ENCODE results near the gene ZNF578.

DNA sequence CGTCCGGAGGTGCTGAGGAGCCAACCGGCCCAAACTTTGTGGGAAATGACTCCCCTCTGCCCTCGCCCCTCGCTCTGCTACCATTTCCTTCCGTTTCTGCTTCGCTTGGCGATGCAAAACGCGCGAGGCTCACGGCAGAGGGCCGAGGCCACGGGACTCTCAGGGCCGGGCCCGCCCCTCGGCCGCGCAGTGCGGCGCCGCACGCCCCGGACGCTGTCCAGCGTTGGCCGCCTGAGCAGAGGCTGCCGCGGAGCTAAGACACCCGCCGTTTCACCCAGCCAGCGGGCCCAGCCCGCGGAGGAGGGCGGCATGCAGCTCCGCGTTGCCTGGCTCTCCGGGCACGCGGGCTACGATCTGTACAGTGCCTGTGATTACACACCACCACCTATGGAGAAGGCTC, 2.1 kb upstream of the ZNF578 start:
- TF ChIP-seq EZH2 (IDR thresholded peaks at IDR 0.05; ENCODE audit: borderline replicate concordance, insufficient read depth, low read depth, low read length, poor library complexity, severe bottlenecking): no peak
- TF ChIP-seq, protein P1, sequence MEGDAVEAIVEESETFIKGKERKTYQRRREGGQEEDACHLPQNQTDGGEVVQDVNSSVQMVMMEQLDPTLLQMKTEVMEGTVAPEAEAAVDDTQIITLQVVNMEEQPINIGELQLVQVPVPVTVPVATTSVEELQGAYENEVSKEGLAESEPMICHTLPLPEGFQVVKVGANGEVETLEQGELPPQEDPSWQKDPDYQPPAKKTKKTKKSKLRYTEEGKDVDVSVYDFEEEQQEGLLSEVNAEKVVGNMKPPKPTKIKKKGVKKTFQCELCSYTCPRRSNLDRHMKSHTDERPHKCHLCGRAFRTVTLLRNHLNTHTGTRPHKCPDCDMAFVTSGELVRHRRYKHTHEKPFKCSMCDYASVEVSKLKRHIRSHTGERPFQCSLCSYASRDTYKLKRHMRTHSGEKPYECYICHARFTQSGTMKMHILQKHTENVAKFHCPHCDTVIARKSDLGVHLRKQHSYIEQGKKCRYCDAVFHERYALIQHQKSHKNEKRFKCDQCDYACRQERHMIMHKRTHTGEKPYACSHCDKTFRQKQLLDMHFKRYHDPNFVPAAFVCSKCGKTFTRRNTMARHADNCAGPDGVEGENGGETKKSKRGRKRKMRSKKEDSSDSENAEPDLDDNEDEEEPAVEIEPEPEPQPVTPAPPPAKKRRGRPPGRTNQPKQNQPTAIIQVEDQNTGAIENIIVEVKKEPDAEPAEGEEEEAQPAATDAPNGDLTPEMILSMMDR (IDR thresholded peaks at IDR 0.05): no peak

All from B cell (primary cell).